ENCODE results near the gene GSX2.

GSX2 gene

GRCh38 chr4:54096295-54096962 lies 3.5 kb upstream of the GSX2 start:
- Histone ChIP-seq H3K4me1 (ENCODE audit: insufficient read depth, low read length) (peaks cover 47% of the 10 kb centered on the region), H3K27me3 (ENCODE audit: insufficient read depth, low read length) (peaks cover 100% of the 10 kb centered on the region), H3K27ac (ENCODE audit: low read length) (no peak overlapping the region), H3K36me3 (ENCODE audit: insufficient read depth, low read depth, low read length) (no peaks in the 10 kb centered on the region), H3K9me3 (ENCODE audit: insufficient read depth, low read depth, low read length) (no peaks in the 10 kb centered on the region), H3K9ac (ENCODE audit: low read depth, low read length) (no peak overlapping the region), H3K4me3 (ENCODE audit: low read length) (no peak overlapping the region)

GRCh38 chr4:54097152-54097551 lies 2.8 kb upstream of the GSX2 start:
- Histone ChIP-seq H3K9ac (ENCODE audit: low read depth, low read length) (no peak overlapping the region), H3K9me3 (ENCODE audit: insufficient read depth, low read depth, low read length) (no peaks in the 10 kb centered on the region), H3K27me3 (ENCODE audit: insufficient read depth, low read length) (peaks cover 100% of the 10 kb centered on the region), H3K4me3 (ENCODE audit: low read length) (no peak overlapping the region), H3K36me3 (ENCODE audit: insufficient read depth, low read depth, low read length) (no peaks in the 10 kb centered on the region), H3K4me1 (ENCODE audit: insufficient read depth, low read length) (peaks cover 50% of the 10 kb centered on the region), H3K27ac (ENCODE audit: low read length) (no peak overlapping the region)

DNA sequence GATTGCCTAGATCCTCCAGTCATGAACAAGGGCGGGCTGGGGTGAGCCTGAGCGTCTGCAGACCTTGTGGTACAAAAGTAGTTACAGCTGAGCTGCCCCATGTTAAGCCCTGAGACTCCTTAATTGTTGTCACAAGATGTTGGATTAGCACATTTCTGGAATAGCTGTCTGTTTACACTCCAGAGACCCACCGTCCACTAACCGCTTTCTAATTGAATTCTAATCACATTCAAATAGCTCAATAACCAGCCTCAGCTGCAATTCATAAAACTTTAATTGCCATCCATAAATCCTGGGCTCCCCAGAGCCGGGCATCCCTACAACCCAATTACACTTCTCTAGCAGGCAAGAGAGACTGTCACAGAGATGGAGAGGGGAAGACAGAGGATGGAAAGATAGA lies 1.6 kb upstream of the GSX2 start:
- Histone ChIP-seq H3K27me3 (ENCODE audit: insufficient read depth, low read length) (peaks cover 100% of the 10 kb centered on the region), H3K4me1 (ENCODE audit: insufficient read depth, low read length) (peaks cover 47% of the 10 kb centered on the region), H3K4me3 (ENCODE audit: low read length) (no peak overlapping the region), H3K36me3 (ENCODE audit: insufficient read depth, low read depth, low read length) (no peaks in the 10 kb centered on the region), H3K27ac (ENCODE audit: low read length) (no peak overlapping the region), H3K9ac (ENCODE audit: low read depth, low read length) (no peak overlapping the region), H3K9me3 (ENCODE audit: insufficient read depth, low read depth, low read length) (no peaks in the 10 kb centered on the region)

- H3K27me3 ChIP-seq (ENCODE audit: insufficient read depth, low read length) = peaks cover 100% of the 10 kb centered on the region
- peak overlapping the region; percentile 48 for H3K4me3 ChIP-seq (ENCODE audit: low read length)
- no peak overlapping the region for H3K9ac ChIP-seq (ENCODE audit: low read depth, low read length)
- H3K27ac ChIP-seq (ENCODE audit: low read length) = no peak overlapping the region
- H3K9me3 ChIP-seq (ENCODE audit: insufficient read depth, low read depth, low read length) = no peaks in the 10 kb centered on the region
- H3K4me1 ChIP-seq (ENCODE audit: insufficient read depth, low read length) = peaks cover 46% of the 10 kb centered on the region
- no peaks in the 10 kb centered on the region for H3K36me3 ChIP-seq (ENCODE audit: insufficient read depth, low read depth, low read length)
Observed at GRCh38 chr4:54099287-54099747, 646 bp upstream of the GSX2 start.

DNA sequence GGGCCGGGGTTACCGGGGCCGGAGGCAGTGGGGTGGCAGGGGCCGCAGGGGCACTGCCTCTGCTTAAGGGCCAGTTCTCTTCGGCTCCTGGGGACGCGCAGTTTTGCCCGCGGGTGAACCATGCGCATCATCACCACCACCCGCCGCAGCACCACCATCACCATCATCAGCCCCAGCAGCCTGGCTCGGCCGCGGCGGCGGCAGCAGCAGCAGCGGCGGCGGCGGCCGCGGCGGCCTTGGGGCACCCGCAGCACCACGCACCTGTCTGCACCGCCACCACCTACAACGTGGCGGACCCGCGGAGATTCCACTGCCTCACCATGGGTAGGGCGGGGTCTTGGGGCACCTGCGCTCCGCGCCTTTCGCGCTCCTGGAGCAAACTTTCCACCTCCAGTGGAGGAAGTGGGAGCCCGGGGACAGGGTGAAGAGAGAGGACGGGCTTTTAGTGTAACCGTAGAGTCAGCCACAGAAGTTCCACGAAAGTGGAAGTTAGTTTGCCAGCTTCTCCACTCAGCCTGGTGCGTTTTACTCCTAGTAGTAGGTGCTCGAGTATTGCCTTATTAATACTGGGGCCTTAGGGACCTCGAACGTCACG lies 729 bp downstream of the GSX2 start:
- H3K27me3 ChIP-seq (ENCODE audit: insufficient read depth, low read length) = peaks cover 100% of the 10 kb centered on the region
- no peak overlapping the region for H3K27ac ChIP-seq (ENCODE audit: low read length)
- no peaks in the 10 kb centered on the region for H3K36me3 ChIP-seq (ENCODE audit: insufficient read depth, low read depth, low read length)
- no peak overlapping the region for H3K9ac ChIP-seq (ENCODE audit: low read depth, low read length)
- H3K4me3 ChIP-seq (ENCODE audit: low read length) = peak overlapping the region; percentile 48; the same call in 1 of the 2 replicates
- H3K9me3 ChIP-seq (ENCODE audit: insufficient read depth, low read depth, low read length) = no peaks in the 10 kb centered on the region; the same call in 1 of the 2 replicates
- H3K4me1 ChIP-seq (ENCODE audit: insufficient read depth, low read length) = peaks cover 33% of the 10 kb centered on the region

DNA sequence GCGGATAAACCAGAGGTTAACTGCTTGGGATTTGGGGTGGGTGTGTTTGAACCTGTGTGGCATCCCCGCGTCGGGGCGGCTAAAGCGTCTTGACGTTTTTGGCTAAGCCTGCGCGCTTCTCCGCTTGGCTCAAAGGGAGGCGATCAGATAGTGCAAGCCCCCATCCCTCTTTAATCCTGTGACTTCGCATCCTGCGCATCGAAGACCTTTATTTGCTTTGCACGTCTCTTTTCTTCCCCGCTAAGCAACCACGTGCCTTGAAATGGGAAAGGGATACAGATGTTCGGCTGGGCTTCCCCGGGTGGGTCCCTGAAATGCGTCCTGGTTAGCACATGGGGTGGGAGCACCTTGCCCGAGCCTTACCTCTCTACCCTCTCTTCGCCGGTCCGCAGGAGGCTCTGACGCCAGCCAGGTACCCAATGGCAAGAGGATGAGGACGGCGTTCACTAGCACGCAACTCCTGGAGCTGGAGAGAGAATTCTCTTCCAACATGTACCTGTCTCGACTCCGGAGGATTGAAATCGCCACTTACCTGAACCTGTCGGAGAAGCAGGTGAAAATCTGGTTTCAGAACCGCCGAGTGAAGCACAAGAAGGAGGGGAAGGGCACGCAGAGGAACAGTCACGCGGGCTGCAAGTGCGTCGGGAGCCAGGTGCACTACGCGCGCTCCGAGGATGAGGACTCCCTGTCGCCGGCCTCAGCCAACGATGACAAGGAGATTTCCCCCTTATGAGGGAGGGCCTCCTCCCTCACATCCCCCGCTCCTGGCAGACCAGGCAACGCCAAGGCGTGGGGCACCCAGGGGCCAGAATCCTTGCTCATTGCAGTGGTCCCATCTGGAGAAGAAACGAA lies 1.5 kb downstream of the GSX2 start:
- Histone ChIP-seq H3K27me3 (ENCODE audit: insufficient read depth, low read length) (peaks cover 100% of the 10 kb centered on the region), H3K9ac (ENCODE audit: low read depth, low read length) (no peak overlapping the region), H3K27ac (ENCODE audit: low read length) (no peak overlapping the region), H3K36me3 (ENCODE audit: insufficient read depth, low read depth, low read length) (no peaks in the 10 kb centered on the region), H3K9me3 (ENCODE audit: insufficient read depth, low read depth, low read length) (no peaks in the 10 kb centered on the region; the same call in 1 of the 2 replicates), H3K4me3 (ENCODE audit: low read length) (peak overlapping the region; percentile 26; the same call in 1 of the 2 replicates), H3K4me1 (ENCODE audit: insufficient read depth, low read length) (peaks cover 26% of the 10 kb centered on the region; the same call in 1 of the 2 replicates)

DNA sequence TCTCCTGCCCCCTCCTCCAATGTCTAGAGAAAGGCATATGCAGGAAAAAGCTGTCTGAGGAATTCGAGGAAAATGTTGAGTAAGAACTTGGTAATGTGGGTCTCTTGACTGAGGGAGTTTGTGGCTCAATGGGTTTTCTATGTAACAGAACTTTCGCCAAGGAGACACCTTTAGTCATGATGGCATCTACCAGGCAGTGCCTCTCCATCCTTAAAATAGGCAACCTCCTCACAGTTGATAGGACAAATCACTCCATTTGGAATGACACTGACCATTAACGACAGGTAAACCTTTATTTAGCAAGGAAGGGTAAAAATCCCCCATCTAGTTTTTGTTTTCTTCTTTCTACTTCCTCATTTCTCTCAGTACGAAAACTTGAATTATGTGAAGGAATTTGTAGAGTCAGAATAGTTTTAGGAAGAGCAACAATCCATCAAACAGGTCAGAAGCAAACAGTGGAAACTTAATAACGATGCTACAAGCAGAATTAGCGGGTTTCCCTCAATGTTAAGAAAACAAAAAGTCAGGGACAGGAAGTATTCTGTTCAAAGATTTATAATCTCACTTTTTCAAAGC lies 2.7 kb downstream of the GSX2 start:
- Histone ChIP-seq H3K4me1 (ENCODE audit: insufficient read depth, low read length) (peaks cover 31% of the 10 kb centered on the region; the same call in 1 of the 2 replicates), H3K27me3 (ENCODE audit: insufficient read depth, low read length) (peaks cover 100% of the 10 kb centered on the region), H3K4me3 (ENCODE audit: low read length) (no peak overlapping the region), H3K36me3 (ENCODE audit: insufficient read depth, low read depth, low read length) (no peaks in the 10 kb centered on the region), H3K9ac (ENCODE audit: low read depth, low read length) (no peak overlapping the region), H3K9me3 (ENCODE audit: insufficient read depth, low read depth, low read length) (no peaks in the 10 kb centered on the region; the same call in 1 of the 2 replicates), H3K27ac (ENCODE audit: low read length) (no peak overlapping the region)

GRCh38 chr4:54103190-54103574 lies 3.2 kb downstream of the GSX2 start:
- Histone ChIP-seq H3K4me3 (ENCODE audit: low read length) (peak overlapping the region; percentile 55), H3K36me3 (ENCODE audit: insufficient read depth, low read depth, low read length) (no peaks in the 10 kb centered on the region), H3K27me3 (ENCODE audit: insufficient read depth, low read length) (peaks cover 100% of the 10 kb centered on the region), H3K9me3 (ENCODE audit: insufficient read depth, low read depth, low read length) (no peaks in the 10 kb centered on the region; the same call in 1 of the 2 replicates), H3K9ac (ENCODE audit: low read depth, low read length) (no peak overlapping the region), H3K4me1 (ENCODE audit: insufficient read depth, low read length) (peaks cover 31% of the 10 kb centered on the region; the same call in 1 of the 2 replicates), H3K27ac (ENCODE audit: low read length) (no peak overlapping the region)

- no peak overlapping the region for H3K9ac ChIP-seq (ENCODE audit: low read depth, low read length)
- H3K27ac ChIP-seq (ENCODE audit: low read length) = no peak overlapping the region
- peaks cover 100% of the 10 kb centered on the region for H3K27me3 ChIP-seq (ENCODE audit: insufficient read depth, low read length)
- no peaks in the 10 kb centered on the region for H3K36me3 ChIP-seq (ENCODE audit: insufficient read depth, low read depth, low read length)
- peaks cover 32% of the 10 kb centered on the region; the same call in 1 of the 2 replicates for H3K4me1 ChIP-seq (ENCODE audit: insufficient read depth, low read length)
- H3K9me3 ChIP-seq (ENCODE audit: insufficient read depth, low read depth, low read length) = no peaks in the 10 kb centered on the region; the same call in 1 of the 2 replicates
- no peak overlapping the region for H3K4me3 ChIP-seq (ENCODE audit: low read length)
Observed at GRCh38 chr4:54104907-54105306, 4.9 kb downstream of the GSX2 start.

DNA sequence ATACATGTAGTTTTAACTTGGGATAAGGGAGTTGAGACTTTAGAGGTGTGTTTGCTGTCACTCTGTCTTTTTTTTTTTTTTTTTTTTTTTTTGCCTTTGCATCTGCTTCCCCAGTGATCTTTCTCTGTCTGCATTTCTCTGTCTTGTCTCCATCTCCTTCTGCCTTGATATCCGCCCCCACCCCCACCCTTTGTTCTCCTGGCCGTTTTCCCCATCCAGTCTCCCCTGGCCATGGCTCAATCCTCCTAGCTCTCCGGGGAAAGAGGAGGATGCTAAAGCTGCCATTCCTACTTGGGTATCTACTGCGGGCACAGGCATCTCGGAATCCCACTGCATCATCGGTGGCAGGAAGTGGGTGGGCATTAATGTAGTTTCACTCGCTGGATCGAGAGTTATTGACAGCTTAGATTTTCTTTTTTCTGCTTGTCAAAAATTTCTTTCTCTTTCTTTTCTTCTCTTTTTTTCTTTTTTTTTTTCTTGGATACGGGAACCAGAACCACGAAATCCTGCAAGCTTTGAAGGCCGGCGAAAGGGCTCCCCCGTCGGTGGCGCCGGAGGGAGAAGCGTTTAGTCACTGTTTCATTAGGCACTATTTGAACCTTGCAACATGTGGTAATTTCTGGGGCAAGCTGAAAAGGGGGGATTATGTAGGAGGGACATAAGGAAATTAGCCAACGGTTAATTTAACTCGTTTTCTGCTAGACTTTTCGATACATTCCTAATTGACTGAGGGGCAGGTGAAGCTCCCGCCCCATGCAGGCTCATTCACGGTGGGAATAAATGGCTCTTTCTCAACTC lies 8.2 kb downstream of the GSX2 start:
- peaks cover 99% of the 10 kb centered on the region for H3K27me3 ChIP-seq (ENCODE audit: insufficient read depth, low read length)
- no peak overlapping the region for H3K27ac ChIP-seq (ENCODE audit: low read length)
- H3K4me1 ChIP-seq (ENCODE audit: insufficient read depth, low read length) = peaks cover 25% of the 10 kb centered on the region; the same call in 1 of the 2 replicates
- H3K36me3 ChIP-seq (ENCODE audit: insufficient read depth, low read depth, low read length) = no peaks in the 10 kb centered on the region
- H3K4me3 ChIP-seq (ENCODE audit: low read length) = peak overlapping the region; percentile 50
- H3K9ac ChIP-seq (ENCODE audit: low read depth, low read length) = no peak overlapping the region
- H3K9me3 ChIP-seq (ENCODE audit: insufficient read depth, low read depth, low read length) = no peaks in the 10 kb centered on the region; the same call in 1 of the 2 replicates

All from iPS-20b (cell line).